ENCODE data around the gene SLC31A1.
A peak's percentile ranks its signal among the peaks of the same experiment; 100 is the strongest.

Gene SLC31A1

DNA sequence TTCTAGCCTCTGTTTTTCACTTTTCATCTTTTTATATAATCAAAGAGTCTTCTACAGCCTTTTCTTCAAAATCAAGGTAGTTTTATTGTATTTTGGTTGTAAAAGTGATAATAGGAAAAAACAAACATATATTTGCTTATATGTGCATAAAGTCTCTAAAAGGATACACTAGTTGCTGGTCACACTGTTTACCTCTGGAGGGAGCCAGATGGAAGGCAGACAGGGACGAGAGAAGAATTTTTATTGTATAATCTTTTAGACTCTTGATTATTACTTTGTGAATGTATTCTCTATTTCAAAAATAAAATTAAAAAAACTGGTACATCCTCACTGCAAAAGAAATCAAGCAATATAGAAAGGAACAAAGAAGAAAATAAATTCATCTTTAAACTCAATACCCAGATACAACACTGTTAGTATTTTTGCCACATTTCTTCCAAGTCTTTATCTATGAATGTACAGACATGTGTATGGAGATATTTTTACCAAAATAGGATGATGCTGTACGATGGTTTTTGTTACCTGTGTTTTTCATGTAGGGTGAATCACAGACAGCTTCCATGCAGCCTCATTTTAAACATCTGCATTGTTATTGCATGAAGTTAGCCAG lies 88.0 kb downstream of the SLC31A1 start:
- DNase-seq: peak; percentile 14

DNA sequence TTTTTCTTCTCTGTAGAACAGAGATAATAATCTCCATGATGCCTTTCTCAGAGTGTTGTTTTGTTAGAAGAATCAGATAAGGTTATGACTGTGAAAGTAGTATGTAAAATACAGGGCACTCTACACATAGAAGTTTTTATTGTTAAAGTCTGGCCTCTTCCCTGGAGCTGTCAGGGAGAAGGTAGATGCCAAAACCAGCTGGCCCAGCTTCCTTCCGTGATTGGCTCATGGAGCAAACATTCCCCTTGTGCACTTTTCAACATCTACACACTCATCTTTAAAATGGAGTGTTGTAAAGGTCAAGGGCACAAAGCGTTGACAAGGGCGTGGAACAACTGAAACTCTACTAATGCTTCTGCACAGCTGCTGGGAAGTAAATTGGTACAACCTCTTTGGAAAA lies 89.2 kb downstream of the SLC31A1 start:
- no peak for DNase-seq

DNA sequence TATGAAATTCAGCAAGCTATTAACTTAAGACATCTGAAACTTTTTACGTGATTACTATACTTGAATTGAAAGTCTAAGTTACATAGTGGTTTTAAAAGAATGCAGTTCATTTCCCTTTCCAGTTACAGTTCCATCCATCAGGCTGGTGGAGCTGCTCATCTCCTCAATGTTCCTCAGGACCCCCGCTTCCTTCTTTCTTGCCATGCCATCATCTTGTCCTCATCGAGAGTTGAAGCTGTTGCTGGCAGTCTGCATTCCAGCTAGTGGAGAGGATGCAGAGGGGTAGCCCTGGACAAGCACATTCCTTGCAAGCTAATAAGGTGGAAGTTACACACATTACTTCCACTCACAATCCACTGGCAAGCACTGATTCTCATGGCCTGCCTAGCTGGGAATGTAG lies 90.6 kb downstream of the SLC31A1 start:
- no peak for DNase-seq

DNA sequence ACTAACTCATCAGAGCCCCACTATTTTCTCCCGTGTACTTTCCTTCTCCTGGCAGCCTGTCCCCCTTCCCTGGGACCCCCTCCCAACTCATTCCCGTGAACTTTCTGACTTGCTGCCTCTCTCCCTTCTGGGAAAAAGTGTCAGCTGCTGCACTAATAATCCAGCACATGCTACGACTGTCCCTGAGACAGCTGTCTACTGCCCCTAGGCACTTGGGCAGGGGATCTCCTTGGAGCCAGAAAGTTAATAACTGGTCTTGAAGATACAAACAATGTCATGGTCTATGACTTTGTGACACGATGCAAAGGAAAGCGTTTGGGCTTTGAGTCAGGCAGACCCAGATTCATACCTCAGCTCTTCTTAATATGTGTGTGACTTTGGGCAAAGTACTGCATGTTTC lies 91.9 kb downstream of the SLC31A1 start:
- DNase-seq: no peak

Data from DMS153 (cell line).